RWPE2 (cell line): ENCODE measurements around the gene ALG8.

Experiments used
- ATAC-seq: fragments of 200-7000 bp; cut with Tn5 transposase; 3 replicates; pipeline ENCODE4 v1.9.1; 2021; ENCODE audit warnings: low read depth
- DNase-seq: peaks from one replicate; pipeline ENCODE4 v3.0.0-alpha.2; 2020; ENCODE audit warnings: low spot score
- H3K27ac ChIP-seq: fragments of 450-650 bp; 2 replicates; pipeline ENCODE4 v1.5.1; 2017; ENCODE audit warnings: mild to moderate bottlenecking; ENCODE audit not compliant: poor library complexity, severe bottlenecking
- H3K27me3 ChIP-seq: fragments of 250-450 bp; sonication (Bioruptor Pico); 2 replicates; pipeline ENCODE4 v1.5.1; 2021; ENCODE audit warnings: mild to moderate bottlenecking, moderate library complexity; ENCODE audit not compliant: insufficient read depth, poor library complexity, severe bottlenecking
- H3K36me3 ChIP-seq: fragments of 250-450 bp; sonication (Bioruptor Pico); 2 replicates; pipeline ENCODE4 v1.5.1; 2020; ENCODE audit warnings: low read depth, mild to moderate bottlenecking, moderate library complexity
- H3K4me1 ChIP-seq: fragments of 250-450 bp; sonication (Bioruptor Pico); 2 replicates; pipeline ENCODE4 v1.5.1; 2021; ENCODE audit warnings: mild to moderate bottlenecking, moderate library complexity; ENCODE audit not compliant: insufficient read depth, poor library complexity, severe bottlenecking
- H3K4me3 ChIP-seq: fragments of 250-450 bp; sonication (Bioruptor Pico); 2 replicates; pipeline ENCODE4 v1.5.1; 2021; ENCODE audit warnings: mild to moderate bottlenecking, moderate library complexity; ENCODE audit not compliant: severe bottlenecking
- H3K9me3 ChIP-seq: fragments of 250-450 bp; sonication (Bioruptor Pico); 2 replicates; pipeline ENCODE4 v1.5.1; 2021; ENCODE audit warnings: mild to moderate bottlenecking, moderate library complexity; ENCODE audit not compliant: severe bottlenecking
- CTCF ChIP-seq: fragments of 450-650 bp; IDR thresholded peaks from one replicate; pipeline ENCODE4 v1.5.1; 2017; ENCODE audit warnings: mild to moderate bottlenecking, moderate library complexity; ENCODE audit not compliant: poor library complexity, severe bottlenecking

ALG8 gene

GRCh38 chr11:78138694-78139421 lies 568 bp downstream of the ALG8 start:
- TF ChIP-seq CTCF: peak; percentile 7
- DNase-seq: no peak
- peaks cover 19% of the 10 kb centered on the region; the same call in 1 of the 2 replicates for H3K36me3 ChIP-seq
- peak overlapping the region; percentile 83 for H3K4me3 ChIP-seq
- ATAC-seq: peak; percentile 38; the same call in 2 of the 3 replicates
- H3K27ac ChIP-seq: peak overlapping the region; percentile 68
- no peaks in the 10 kb centered on the region for H3K9me3 ChIP-seq
- no peaks in the 10 kb centered on the region for H3K27me3 ChIP-seq
- peaks cover 3% of the 10 kb centered on the region for H3K4me1 ChIP-seq

- Histone ChIP-seq H3K9me3 (no peaks in the 10 kb centered on the region), H3K27me3 (no peaks in the 10 kb centered on the region), H3K27ac (peak overlapping the region; percentile 68), H3K4me1 (peaks cover 3% of the 10 kb centered on the region), H3K4me3 (no peak overlapping the region), H3K36me3 (peaks cover 21% of the 10 kb centered on the region; the same call in 1 of the 2 replicates)
- ATAC-seq (peak; percentile 26; the same call in 1 of the 3 replicates), DNase-seq (no peak)
- TF ChIP-seq CTCF: no peak
Measured at GRCh38 chr11:78138291-78138690, 1.1 kb downstream of the ALG8 start.

GRCh38 chr11:78132475-78132874 lies 7.0 kb downstream of the ALG8 start:
- Histone ChIP-seq H3K36me3 (peaks cover 17% of the 10 kb centered on the region; the same call in 1 of the 2 replicates), H3K9me3 (no peaks in the 10 kb centered on the region), H3K4me1 (no peaks in the 10 kb centered on the region), H3K27ac (no peak overlapping the region), H3K4me3 (no peak overlapping the region), H3K27me3 (no peaks in the 10 kb centered on the region)
- ATAC-seq (no peak), DNase-seq (no peak)
- no peak for TF ChIP-seq CTCF

- ATAC-seq (no peak), DNase-seq (no peak)
- Histone ChIP-seq H3K27me3 (no peaks in the 10 kb centered on the region), H3K27ac (no peak overlapping the region), H3K4me1 (no peaks in the 10 kb centered on the region), H3K9me3 (no peaks in the 10 kb centered on the region), H3K36me3 (peaks cover 12% of the 10 kb centered on the region; the same call in 1 of the 2 replicates), H3K4me3 (no peak overlapping the region)
- no peak for TF ChIP-seq CTCF
Measured at GRCh38 chr11:78131956-78132355, 7.5 kb downstream of the ALG8 start.

GRCh38 chr11:78127403-78127802 lies 12.0 kb downstream of the ALG8 start:
- TF ChIP-seq CTCF: no peak

More at GRCh38 chr11:78127403-78127802, 12.0 kb downstream of the ALG8 start:
- no peak overlapping the region for H3K27ac ChIP-seq
- H3K4me1 ChIP-seq: no peaks in the 10 kb centered on the region
- no peaks in the 10 kb centered on the region for H3K27me3 ChIP-seq
- no peak overlapping the region for H3K4me3 ChIP-seq
- peaks cover 29% of the 10 kb centered on the region for H3K36me3 ChIP-seq
- DNase-seq (no peak), ATAC-seq (no peak)
- H3K9me3 ChIP-seq: no peaks in the 10 kb centered on the region
